Gastroesophageal sphincter (tissue), 4 donors: ENCODE results near the gene KPNA4. TPM values are rescaled to one million over a fixed set of nuclear protein-coding genes. Genes with fewer than 3 reads are reported as not detected.

ENCODE experiments used
- ATAC-seq: fragments of 150-250 bp; one replicate; pipeline ENCODE4 v1.9.1; 2016; ENCODE audit warnings: mild to moderate bottlenecking, moderate library complexity
- H3K27ac ChIP-seq, 4 donors: fragments of 200-600 bp; sonication (generic) in 3 of 4; 1 replicate in 3 of 4; 2 replicates in 1 of 4; pipeline ENCODE4 v1.5.1; 2016 to 2019
- H3K27me3 ChIP-seq: fragments of 200-600 bp; sonication (generic); one replicate; pipeline ENCODE4 v1.5.1; 2019
- H3K36me3 ChIP-seq, 2 donors: fragments of 200-600 bp; sonication (generic); one replicate each; pipeline ENCODE4 v1.5.1; 2019; ENCODE audit warnings: control low read depth in 1 of 2
- H3K4me1 ChIP-seq, 3 donors: fragments of 200-600 bp; sonication (generic); 1 replicate in 2 of 3; 2 replicates in 1 of 3; pipeline ENCODE4 v1.5.1; 2016 to 2019; ENCODE audit warnings: control low read depth in 2 of 3
- H3K4me3 ChIP-seq, 2 donors: fragments of 200-600 bp; sonication (generic); one replicate each; pipeline ENCODE4 v1.5.1; 2019; ENCODE audit warnings: mild to moderate bottlenecking in 1 of 2, moderate library complexity in 1 of 2
- H3K9me3 ChIP-seq, 3 donors: fragments of 200-600 bp; sonication (generic); one replicate each; pipeline ENCODE4 v1.5.1; 2017 to 2019; ENCODE audit warnings: control low read depth in 2 of 3
- CTCF ChIP-seq, 4 experiments: fragments of 200-600 bp in 2 of 4; fragments of 450-650 bp in 2 of 4; sonication (generic) in 1 of 4; IDR thresholded peaks; one replicate each; pipeline ENCODE4 v1.5.1; 2017 to 2019; ENCODE audit warnings: antibody characterized with exemption in 4 of 4, mild to moderate bottlenecking in 2 of 4, moderate library complexity in 2 of 4
- EP300 ChIP-seq: sonication (generic); formaldehyde crosslinking; IDR thresholded peaks from one replicate; pipeline ENCODE4 v1.6.1; 2017; ENCODE audit warnings: antibody characterized with exemption, mild to moderate bottlenecking
- POLR2A ChIP-seq, 2 donors: fragments of 450-650 bp; IDR thresholded peaks; one replicate each; pipeline ENCODE4 v1.6.1; 2017; ENCODE audit warnings: antibody characterized with exemption in 2 of 2, mild to moderate bottlenecking in 2 of 2, moderate library complexity in 1 of 2
- POLR2AphosphoS5 ChIP-seq: sonication (generic); formaldehyde crosslinking; IDR thresholded peaks from one replicate; pipeline ENCODE4 v1.6.1; 2017; ENCODE audit warnings: antibody characterized with exemption
- WGBS, 2 donors: methylation state at CpG; one replicate each; pipeline ENCODE4 v1.1.5; 2018; ENCODE audit warnings: low coverage in 1 of 2; 5-methylcytosine and 5-hydroxymethylcytosine counted together
- total RNA-seq, 4 donors: library from RNA; depleted of rRNA; stranded (reverse); fragments of >200 nt; gene quantifications; one replicate each; pipeline ENCODE4 v1.1.0, GENCODE V29; 2016

The KPNA4 gene
- total RNA-seq, 4 donors from 2014 or later: 42.7 to 69.5 (median 55.6) TPM

GRCh38 chr3:160580938-160581337 lies 15.6 kb upstream of the KPNA4 start:
- Histone ChIP-seq H3K9me3 (peaks cover 0 to 28% (median 0%) of the 10 kb centered on the region in 3 donors), H3K4me1 (no peaks in the 10 kb centered on the region), H3K27me3 (no peaks in the 10 kb centered on the region), H3K27ac (no peak overlapping the region), H3K36me3 (no peaks in the 10 kb centered on the region), H3K4me3 (no peak overlapping the region)
- TF ChIP-seq POLR2AphosphoS5 (no peak), CTCF (IDR thresholded peaks at IDR 0.05) (no peak), POLR2A (IDR thresholded peaks at IDR 0.05) (no peak), EP300 (no peak)
- ATAC-seq: no peak
- WGBS, 2 donors: 89% methylated on average over 2 of the region's 2 CpGs; no CpG with 5 or more reads in 1 of the 2 donors

DNA sequence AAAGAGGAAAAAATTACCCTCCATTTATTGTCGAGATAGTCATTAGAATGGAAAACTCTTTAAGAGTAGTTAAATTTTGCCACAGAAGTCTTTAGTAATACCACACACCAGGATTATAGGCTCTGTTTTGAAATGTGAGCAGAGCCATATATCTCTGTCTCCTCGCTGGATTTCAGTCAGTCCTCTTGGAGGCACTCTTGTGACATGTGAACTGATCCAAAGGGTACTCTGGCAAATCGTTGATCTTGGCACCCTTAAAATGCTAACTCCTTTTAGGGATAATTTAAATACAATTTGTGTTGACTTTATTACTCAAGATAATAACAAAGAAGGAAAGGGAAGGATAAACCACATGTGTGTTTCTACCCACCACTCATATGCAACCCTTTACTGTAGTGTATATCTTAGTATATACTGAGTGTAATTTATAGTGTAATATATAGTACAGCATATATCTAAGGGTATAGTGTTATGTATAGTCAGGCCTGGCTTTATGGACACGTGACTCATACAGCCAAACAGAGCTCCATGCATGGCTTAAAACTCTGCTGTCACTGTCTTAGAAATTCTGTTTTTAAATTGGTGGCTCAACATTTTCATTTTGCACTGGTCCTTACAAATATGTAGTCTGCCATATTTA lies 12.3 kb upstream of the KPNA4 start:
- Histone ChIP-seq H3K4me1 (no peaks in the 10 kb centered on the region), H3K4me3 (no peak overlapping the region), H3K27me3 (no peaks in the 10 kb centered on the region), H3K9me3 (peaks cover 0 to 13% (median 0%) of the 10 kb centered on the region in 3 donors), H3K36me3 (no peaks in the 10 kb centered on the region), H3K27ac (no peak overlapping the region)
- no peak for TF ChIP-seq POLR2A (IDR thresholded peaks at IDR 0.05)
- TF ChIP-seq POLR2AphosphoS5: no peak
- TF ChIP-seq EP300: no peak
- no peak for TF ChIP-seq CTCF (IDR thresholded peaks at IDR 0.05)
- ATAC-seq: no peak
- WGBS, 2 donors: 22 to 43% methylated on average over 4 of the region's 4 CpGs

DNA sequence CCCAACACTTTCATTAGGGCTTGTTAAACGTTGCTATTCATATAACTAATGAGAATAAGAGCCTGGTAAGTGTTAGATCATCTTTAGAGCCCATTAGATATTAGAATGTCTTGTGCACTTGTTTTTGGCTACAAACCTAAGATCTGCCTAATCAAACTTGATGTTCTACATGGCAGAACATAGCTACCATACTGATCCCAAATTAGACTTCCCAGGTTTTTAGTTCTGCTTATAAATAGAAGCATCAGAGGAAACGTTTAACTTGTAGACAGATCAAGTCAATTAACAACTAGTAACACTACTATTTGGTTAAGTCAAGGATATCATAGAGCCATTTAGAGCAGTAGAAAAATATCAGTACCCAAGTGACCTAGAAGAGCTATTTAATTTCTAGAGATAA lies 11.7 kb upstream of the KPNA4 start:
- H3K4me3 ChIP-seq: no peak overlapping the region
- H3K27me3 ChIP-seq: no peaks in the 10 kb centered on the region
- ATAC-seq: no peak
- no peak overlapping the region for H3K27ac ChIP-seq
- peaks cover 0 to 12% (median 0%) of the 10 kb centered on the region in 3 donors for H3K9me3 ChIP-seq
- 16 to 34% methylated on average over 2 of the region's 2 CpGs for WGBS, 2 donors
- no peaks in the 10 kb centered on the region for H3K4me1 ChIP-seq
- TF ChIP-seq CTCF (IDR thresholded peaks at IDR 0.05) (no peak), POLR2A (IDR thresholded peaks at IDR 0.05) (no peak), EP300 (no peak), POLR2AphosphoS5 (no peak)
- no peaks in the 10 kb centered on the region for H3K36me3 ChIP-seq

DNA sequence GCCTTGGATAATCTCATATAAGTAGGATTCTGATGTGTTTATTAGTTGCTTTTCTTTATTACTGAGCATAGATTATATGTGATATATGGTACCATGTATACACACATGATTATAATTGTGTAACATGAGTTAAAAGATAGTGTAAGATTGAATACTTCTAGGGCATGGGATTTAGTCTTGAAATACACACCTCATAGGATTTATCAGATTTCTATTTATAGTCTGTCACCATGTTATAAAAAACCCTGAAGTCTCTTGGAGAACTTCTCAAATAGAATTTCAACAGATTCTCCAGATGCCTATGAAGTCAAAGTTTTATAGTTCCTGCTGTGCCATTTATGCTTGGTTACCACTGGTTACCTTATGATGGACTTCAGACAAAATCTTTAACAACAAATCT lies 11.2 kb upstream of the KPNA4 start:
- ATAC-seq: no peak

More for the DNA sequence above, 11.2 kb upstream of the KPNA4 start:
- H3K27ac ChIP-seq: no peak overlapping the region
- no peaks in the 10 kb centered on the region for H3K36me3 ChIP-seq
- H3K9me3 ChIP-seq: peaks cover 0 to 7% (median 0%) of the 10 kb centered on the region in 3 donors
- H3K4me3 ChIP-seq: no peak overlapping the region
- no peaks in the 10 kb centered on the region for H3K27me3 ChIP-seq
- TF ChIP-seq POLR2AphosphoS5 (no peak), POLR2A (IDR thresholded peaks at IDR 0.05) (no peak), EP300 (no peak), CTCF (IDR thresholded peaks at IDR 0.05) (no peak)
- H3K4me1 ChIP-seq: no peaks in the 10 kb centered on the region
